Measurements from ENCODE around the gene ASTL.
"Not testable (repeated sequence)": the region's sequence is repeated elsewhere in the genome, so short reads cannot be mapped to it uniquely, and the experiment has no call there.

Gene ASTL

GRCh38 chr2:96146153-96146880 is 8.0 kb upstream of the ASTL start:
- peak; percentile 85 for DNase-seq (ENCODE audit: low read depth)

GRCh38 chr2:96145848-96146152 is 7.5 kb upstream of the ASTL start:
- no peak for DNase-seq (ENCODE audit: low read depth)

- peak; percentile 90 for DNase-seq (ENCODE audit: low read depth)
Measured at GRCh38 chr2:96145036-96145847, 6.9 kb upstream of the ASTL start, which contains the start of gene DUSP2. Gene DUSP2 (minus strand): TSS chr2:96145440. CDS start chr2:96145354, 86 bp downstream.

- DNase-seq (ENCODE audit: low read depth) = no peak
Measured at GRCh38 chr2:96144481-96145035, 6.3 kb upstream of the ASTL start.

GRCh38 chr2:96143848-96144480 is 5.7 kb upstream of the ASTL start:
- DNase-seq (ENCODE audit: low read depth) = no peak

GRCh38 chr2:96143231-96143847 is 5.0 kb upstream of the ASTL start:
- no peak for DNase-seq (ENCODE audit: low read depth)

- DNase-seq (ENCODE audit: low read depth) = peak; percentile 57
Measured at GRCh38 chr2:96142217-96143113, 4.2 kb upstream of the ASTL start.

- DNase-seq (ENCODE audit: low read depth) = not testable (repeated sequence)
Measured at GRCh38 chr2:96141624-96141967, 3.3 kb upstream of the ASTL start.

GRCh38 chr2:96140941-96141623 is 2.8 kb upstream of the ASTL start:
- no peak for DNase-seq (ENCODE audit: low read depth)

GRCh38 chr2:96139181-96139758 is 968 bp upstream of the ASTL start:
- DNase-seq (ENCODE audit: low read depth) = no peak

GRCh38 chr2:96137321-96138178 is 752 bp downstream of the ASTL start:
- DNase-seq (ENCODE audit: low read depth) = no peak

GRCh38 chr2:96136129-96136720 is 2.1 kb downstream of the ASTL start:
- no peak for DNase-seq (ENCODE audit: low read depth)

GRCh38 chr2:96135621-96136020 is 2.7 kb downstream of the ASTL start:
- no peak for DNase-seq (ENCODE audit: low read depth)

GRCh38 chr2:96135171-96135570 is 3.1 kb downstream of the ASTL start:
- no peak for DNase-seq (ENCODE audit: low read depth)

GRCh38 chr2:96134421-96134820 is 3.9 kb downstream of the ASTL start:
- no peak for DNase-seq (ENCODE audit: low read depth)

- DNase-seq (ENCODE audit: low read depth) = no peak
Measured at GRCh38 chr2:96131813-96132745, 6.2 kb downstream of the ASTL start.

- no peak for DNase-seq (ENCODE audit: low read depth)
Measured at GRCh38 chr2:96131152-96131812, 7.0 kb downstream of the ASTL start.
